ENCODE measurements around the gene DACT1. TPM values are rescaled to one million over a fixed set of nuclear protein-coding genes. Genes with fewer than 3 reads are reported as not detected.

The DACT1 gene
- total RNA-seq, 4 donors from 2014 or later: 1.7 to 3.1 TPM; not detected in 2

DNA sequence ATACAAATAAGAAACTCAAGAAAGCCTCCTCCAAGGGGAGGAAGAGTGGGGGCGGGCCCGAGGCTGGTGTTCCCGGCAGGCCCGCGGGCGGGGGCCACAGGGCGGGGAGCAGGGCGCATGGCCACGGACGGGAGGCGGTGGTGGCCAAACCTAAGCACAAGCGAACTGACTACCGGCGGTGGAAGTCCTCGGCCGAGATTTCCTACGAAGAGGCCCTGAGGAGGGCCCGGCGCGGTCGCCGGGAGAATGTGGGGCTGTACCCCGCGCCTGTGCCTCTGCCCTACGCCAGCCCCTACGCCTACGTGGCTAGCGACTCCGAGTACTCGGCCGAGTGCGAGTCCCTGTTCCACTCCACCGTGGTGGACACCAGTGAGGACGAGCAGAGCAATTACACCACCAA lies 8.7 kb downstream of the DACT1 start:
- no peak for TF ChIP-seq POLR2A (IDR thresholded peaks at IDR 0.05)
- TF ChIP-seq, protein P1, sequence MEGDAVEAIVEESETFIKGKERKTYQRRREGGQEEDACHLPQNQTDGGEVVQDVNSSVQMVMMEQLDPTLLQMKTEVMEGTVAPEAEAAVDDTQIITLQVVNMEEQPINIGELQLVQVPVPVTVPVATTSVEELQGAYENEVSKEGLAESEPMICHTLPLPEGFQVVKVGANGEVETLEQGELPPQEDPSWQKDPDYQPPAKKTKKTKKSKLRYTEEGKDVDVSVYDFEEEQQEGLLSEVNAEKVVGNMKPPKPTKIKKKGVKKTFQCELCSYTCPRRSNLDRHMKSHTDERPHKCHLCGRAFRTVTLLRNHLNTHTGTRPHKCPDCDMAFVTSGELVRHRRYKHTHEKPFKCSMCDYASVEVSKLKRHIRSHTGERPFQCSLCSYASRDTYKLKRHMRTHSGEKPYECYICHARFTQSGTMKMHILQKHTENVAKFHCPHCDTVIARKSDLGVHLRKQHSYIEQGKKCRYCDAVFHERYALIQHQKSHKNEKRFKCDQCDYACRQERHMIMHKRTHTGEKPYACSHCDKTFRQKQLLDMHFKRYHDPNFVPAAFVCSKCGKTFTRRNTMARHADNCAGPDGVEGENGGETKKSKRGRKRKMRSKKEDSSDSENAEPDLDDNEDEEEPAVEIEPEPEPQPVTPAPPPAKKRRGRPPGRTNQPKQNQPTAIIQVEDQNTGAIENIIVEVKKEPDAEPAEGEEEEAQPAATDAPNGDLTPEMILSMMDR (IDR thresholded peaks at IDR 0.05): no peak
- Histone ChIP-seq H3K4me1 (no peaks in the 10 kb centered on the region), H3K36me3 (peaks cover 0 to 19% (median 0%) of the 10 kb centered on the region in 3 donors), H3K27ac (no peak overlapping the region), H3K9me3 (no peaks in the 10 kb centered on the region), H3K4me3 (no peak overlapping the region), H3K27me3 (no peaks in the 10 kb centered on the region)
- intact Hi-C loops (cut with DNase I): no loop called here
- WGBS, 2 donors: 94 to 95% methylated on average over 23 to 24 of the region's 34 CpGs
- DNase-seq: no peak

- Histone ChIP-seq H3K9me3 (no peaks in the 10 kb centered on the region), H3K27me3 (no peaks in the 10 kb centered on the region), H3K27ac (no peak overlapping the region), H3K4me3 (no peak overlapping the region), H3K36me3 (peaks cover 0 to 19% (median 0%) of the 10 kb centered on the region in 3 donors), H3K4me1 (no peaks in the 10 kb centered on the region)
- intact Hi-C loops (cut with DNase I): no loop called here
- DNase-seq: no peak
- TF ChIP-seq POLR2A (IDR thresholded peaks at IDR 0.05): no peak
- TF ChIP-seq, protein P1 (IDR thresholded peaks at IDR 0.05): no peak
- WGBS, 2 donors: 90 to 94% methylated on average over 4 of the region's 4 CpGs
Measured at GRCh38 chr14:58647777-58648176, 10.0 kb downstream of the DACT1 start.

GRCh38 chr14:58650857-58651256 lies 13.1 kb downstream of the DACT1 start:
- WGBS, 2 donors: 68 to 70% methylated on average over 2 of the region's 2 CpGs
- TF ChIP-seq, protein P1 (IDR thresholded peaks at IDR 0.05): no peak
- no peak for TF ChIP-seq POLR2A (IDR thresholded peaks at IDR 0.05)
- intact Hi-C loops (cut with DNase I): no loop called here
- Histone ChIP-seq H3K9me3 (no peaks in the 10 kb centered on the region), H3K36me3 (peaks cover 0 to 8% (median 0%) of the 10 kb centered on the region in 3 donors), H3K4me3 (no peak overlapping the region), H3K27ac (no peak overlapping the region), H3K4me1 (no peaks in the 10 kb centered on the region), H3K27me3 (no peaks in the 10 kb centered on the region)
- no peak for DNase-seq

GRCh38 chr14:58656671-58657411 lies 19.1 kb downstream of the DACT1 start:
- no peak for DNase-seq
- no peak overlapping the region for H3K4me3 ChIP-seq
- H3K9me3 ChIP-seq: no peaks in the 10 kb centered on the region
- H3K27me3 ChIP-seq: no peaks in the 10 kb centered on the region
- H3K4me1 ChIP-seq: no peaks in the 10 kb centered on the region
- no peak overlapping the region for H3K27ac ChIP-seq
- no peaks in the 10 kb centered on the region for H3K36me3 ChIP-seq
- TF ChIP-seq POLR2A (IDR thresholded peaks at IDR 0.05): no peak
- TF ChIP-seq, protein P1 (IDR thresholded peaks at IDR 0.05): no peak
- 53 to 63% methylated on average over 3 of the region's 3 CpGs for WGBS, 2 donors
- intact Hi-C loops (cut with DNase I): no loop called here

GRCh38 chr14:58659061-58659460 lies 21.3 kb downstream of the DACT1 start:
- TF ChIP-seq POLR2A (IDR thresholded peaks at IDR 0.05): no peak
- TF ChIP-seq, protein P1 (IDR thresholded peaks at IDR 0.05): no peak
- H3K4me1 ChIP-seq: no peaks in the 10 kb centered on the region
- 75 to 76% methylated on average over 1 of the region's 1 CpG for WGBS, 2 donors
- H3K27me3 ChIP-seq: no peaks in the 10 kb centered on the region
- H3K4me3 ChIP-seq: no peak overlapping the region
- DNase-seq: no peak
- H3K27ac ChIP-seq: no peak overlapping the region
- no peaks in the 10 kb centered on the region for H3K9me3 ChIP-seq
- no peaks in the 10 kb centered on the region for H3K36me3 ChIP-seq
- intact Hi-C loops (cut with DNase I): no loop called here
